HG03025 (cell line): ENCODE data around the gene GAGE12C.
"Not testable (repeated sequence)": the region's sequence is repeated elsewhere in the genome, so short reads cannot be mapped to it uniquely, and the experiment has no call there.

Source experiments
- ATAC-seq: cut with Tn5 transposase; IDR thresholded peaks from one replicate; pipeline ENCODE4 v1.9.1; 2021; ENCODE audit warnings: mild to moderate bottlenecking, moderate library complexity; ENCODE audit not compliant: unreplicated experiment, low FRiP score

Gene GAGE12C

GRCh38 chrX:49531877-49532276 is at the start of gene GAGE12C:
TSS of gene GAGE12C (plus strand) at chrX:49532177. CDS start at chrX:49533332, 1,155 bp downstream.
- ATAC-seq: not testable (repeated sequence)

GRCh38 chrX:49541433-49541832 is 9.5 kb downstream of the GAGE12C start, which contains the start of gene GAGE12D:
TSS of gene GAGE12D (plus strand) at chrX:49541733. CDS start at chrX:49542888, 1,155 bp downstream.
- not testable (repeated sequence) for ATAC-seq

GRCh38 chrX:49550989-49551388 is 19.0 kb downstream of the GAGE12C start, which contains the start of gene GAGE12E:
TSS of gene GAGE12E (plus strand) at chrX:49551289. CDS start at chrX:49552444, 1,155 bp downstream.
- not testable (repeated sequence) for ATAC-seq

DNA sequence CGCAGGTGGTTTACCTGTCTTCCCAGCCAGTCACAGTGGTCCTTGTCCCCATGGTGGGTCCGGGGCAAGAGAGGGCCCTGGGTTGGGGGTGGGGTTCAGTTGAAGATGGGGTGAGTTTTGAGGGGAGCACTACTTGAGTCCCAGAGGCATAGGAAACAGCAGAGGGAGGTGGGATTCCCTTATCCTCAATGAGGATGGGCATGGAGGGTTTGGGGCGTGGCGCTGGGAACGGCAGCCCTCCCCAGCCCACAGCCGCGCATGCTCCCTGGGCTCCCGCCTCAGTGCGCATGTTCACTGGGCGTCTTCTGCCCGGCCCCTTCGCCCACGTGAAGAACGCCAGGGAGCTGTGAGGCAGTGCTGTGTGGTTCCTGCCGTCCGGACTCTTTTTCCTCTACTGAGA is 28.6 kb downstream of the GAGE12C start, which contains the start of gene GAGE12F:
Gene GAGE12F, plus strand, starts transcription at position 301 of the 400 bp plus-strand sequence. CDS start 1,155 bp downstream, outside the sequence.
- ATAC-seq: not testable (repeated sequence)

DNA sequence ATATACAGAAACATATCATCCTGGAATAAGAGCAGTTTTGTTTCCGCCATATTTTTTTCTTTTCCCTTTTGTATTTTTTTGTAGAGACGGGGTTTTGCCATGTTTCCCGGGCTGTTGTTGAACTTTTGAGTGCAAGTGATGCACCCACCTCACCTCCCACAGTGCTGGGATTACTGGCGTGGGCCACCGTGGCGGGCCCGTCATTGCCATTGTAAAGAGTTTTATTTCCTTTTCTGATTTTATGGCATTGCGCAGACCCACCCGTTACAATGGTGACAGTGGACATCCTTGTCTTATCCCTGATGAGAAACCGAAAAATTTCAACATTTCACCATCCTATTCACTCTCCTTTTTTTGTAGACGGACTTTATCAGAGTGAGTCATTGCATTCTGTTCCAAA is 36.8 kb downstream of the GAGE12C start:
- ATAC-seq: not testable (repeated sequence)

GRCh38 chrX:49569152-49569551 is 37.2 kb downstream of the GAGE12C start:
- ATAC-seq: not testable (repeated sequence)

- ATAC-seq: not testable (repeated sequence)
Measured at GRCh38 chrX:49570100-49570499, 38.1 kb downstream of the GAGE12C start, which contains the start of gene GAGE12G. TSS of gene GAGE12G (plus strand) at chrX:49570400. CDS start at chrX:49571555, 1,155 bp downstream.

GRCh38 chrX:49579649-49580048 is 47.7 kb downstream of the GAGE12C start, which contains the start of gene GAGE12H:
TSS of gene GAGE12H (plus strand) at chrX:49579949. CDS start at chrX:49581104, 1,155 bp downstream.
- ATAC-seq: not testable (repeated sequence)
